HepG2 (cell line): ENCODE data around the gene ITGB7. TPM values are rescaled to one million over a fixed set of nuclear protein-coding genes. Genes with fewer than 3 reads are reported as not detected.

Experiments
- ARID2 ChIP-seq: sonication (generic); formaldehyde crosslinking; IDR thresholded peaks from 2 replicates; pipeline ENCODE4 v1.8.1; 2022; ENCODE audit warnings: mild to moderate bottlenecking, missing genetic modification reagents, borderline replicate concordance
- BRD4 ChIP-seq: sonication (generic); formaldehyde crosslinking; IDR thresholded peaks from 2 replicates; pipeline ENCODE4 v1.4.0; 2020; ENCODE audit warnings: missing genetic modification reagents
- CBX1 ChIP-seq: IDR thresholded peaks from one replicate; pipeline ENCODE4 v1.6.1; 2016; ENCODE audit warnings: antibody characterized with exemption, low read depth
- DRAP1 ChIP-seq: IDR thresholded peaks from 2 replicates; pipeline ENCODE4 v1.6.1; 2016; ENCODE audit warnings: missing genetic modification reagents, missing compliant biosample characterization
- MIER2 ChIP-seq: IDR thresholded peaks from 2 replicates; pipeline ENCODE4 v1.6.1; 2016; ENCODE audit warnings: missing biosample characterization, missing genetic modification reagents
- NCOA1 ChIP-seq: sonication (generic); formaldehyde crosslinking; IDR thresholded peaks from 2 replicates; pipeline ENCODE4 v1.9.0; 2021; ENCODE audit warnings: missing genetic modification reagents
- SNAPC2 ChIP-seq: sonication (generic); formaldehyde crosslinking; IDR thresholded peaks from 2 replicates; pipeline ENCODE4 v1.8.1; 2022; ENCODE audit warnings: mild to moderate bottlenecking, missing genetic modification reagents
- SP5 ChIP-seq: IDR thresholded peaks from 2 replicates; pipeline ENCODE4 v1.6.1; 2016; ENCODE audit warnings: low read depth, borderline replicate concordance
- TBX2 ChIP-seq: sonication (generic); formaldehyde crosslinking; IDR thresholded peaks from 2 replicates; pipeline ENCODE4 v1.5.0; 2020; ENCODE audit warnings: missing genetic modification reagents, mild to moderate bottlenecking, borderline replicate concordance
- TEAD2 ChIP-seq: sonication (generic); formaldehyde crosslinking; IDR thresholded peaks from 2 replicates; pipeline ENCODE4 v1.9.0; 2021; ENCODE audit warnings: missing genetic modification reagents
- TERF1 ChIP-seq: sonication (generic); formaldehyde crosslinking; IDR thresholded peaks from 2 replicates; pipeline ENCODE4 v1.8.0; 2022; ENCODE audit warnings: mild to moderate bottlenecking, missing genetic modification reagents, moderate library complexity
- THRA ChIP-seq: sonication (generic); formaldehyde crosslinking; IDR thresholded peaks from 2 replicates; pipeline ENCODE4 v1.4.0; 2020; ENCODE audit warnings: missing genetic modification reagents, borderline replicate concordance
- TOPORS ChIP-seq: sonication (generic); formaldehyde crosslinking; IDR thresholded peaks from 2 replicates; pipeline ENCODE4 v1.8.0; 2023; ENCODE audit warnings: mild to moderate bottlenecking, missing genetic modification reagents
- ZFP62 ChIP-seq: sonication (generic); formaldehyde crosslinking; IDR thresholded peaks from 2 replicates; pipeline ENCODE4 v1.4.0; 2020; ENCODE audit warnings: missing genetic modification reagents
- ZNF12 ChIP-seq: sonication (generic); formaldehyde crosslinking; IDR thresholded peaks from 2 replicates; pipeline ENCODE4 v1.5.0; 2020; ENCODE audit warnings: missing genetic modification reagents
- ZNF264 ChIP-seq: sonication (generic); formaldehyde crosslinking; IDR thresholded peaks from 2 replicates; pipeline ENCODE4 v1.4.0; 2020; ENCODE audit warnings: missing genetic modification reagents
- ZNF333 ChIP-seq: sonication (generic); formaldehyde crosslinking; IDR thresholded peaks from 2 replicates; pipeline ENCODE4 v1.4.0; 2020; ENCODE audit warnings: mild to moderate bottlenecking, missing genetic modification reagents, borderline replicate concordance
- ZNF580 ChIP-seq: IDR thresholded peaks from 2 replicates; pipeline ENCODE4 v1.6.1; 2016; ENCODE audit warnings: low read depth, borderline replicate concordance
- ZSCAN30 ChIP-seq: sonication (generic); formaldehyde crosslinking; IDR thresholded peaks from 2 replicates; pipeline ENCODE4 v1.5.0; 2020; ENCODE audit warnings: mild to moderate bottlenecking, missing genetic modification reagents
- polyA plus RNA-seq, 8 experiments: library from polyadenylated mRNA; depleted of rRNA in 3 of 8; stranded (reverse) in 7 of 8; unstranded in 1 of 8; fragments of >200 nt; fragmentation: Illumina TruSeq in 4 of 8; extraction: Trizol in 4 of 8; gene quantifications; 2 replicates each; pipeline versions ENCODE4 v1.2.1 to v1.2.3, GENCODE V29; 2011 to 2016; ENCODE audit warnings: low read depth in 4 of 8, missing spikeins in 1 of 8, mixed read lengths in 1 of 8; ENCODE audit not compliant: insufficient read depth in 1 of 8
- total RNA-seq, 5 experiments: library from RNA; depleted of rRNA; stranded (reverse); fragments of >200 nt; fragmentation: Illumina TruSeq; extraction: Trizol; gene quantifications; 2 replicates each; pipeline ENCODE4 v1.2.3, GENCODE V29; 2016; ENCODE audit warnings: low read depth in 1 of 5
- TF ChIP-seq, protein P1 (sequence below): sonication (generic); formaldehyde crosslinking; IDR thresholded peaks from one replicate; pipeline ENCODE4 v1.5.1; 2020; ENCODE audit warnings: mild to moderate bottlenecking, missing genetic modification reagents; ENCODE audit errors: not compliant biosample characterization

The ITGB7 gene
- total and polyA plus RNA-seq, 2 of the 13 experiments (the other 11 are each of a cell fraction or from before 2014, with no cell fraction given) = 0.16 to 0.18 TPM

- TF ChIP-seq, protein P1, sequence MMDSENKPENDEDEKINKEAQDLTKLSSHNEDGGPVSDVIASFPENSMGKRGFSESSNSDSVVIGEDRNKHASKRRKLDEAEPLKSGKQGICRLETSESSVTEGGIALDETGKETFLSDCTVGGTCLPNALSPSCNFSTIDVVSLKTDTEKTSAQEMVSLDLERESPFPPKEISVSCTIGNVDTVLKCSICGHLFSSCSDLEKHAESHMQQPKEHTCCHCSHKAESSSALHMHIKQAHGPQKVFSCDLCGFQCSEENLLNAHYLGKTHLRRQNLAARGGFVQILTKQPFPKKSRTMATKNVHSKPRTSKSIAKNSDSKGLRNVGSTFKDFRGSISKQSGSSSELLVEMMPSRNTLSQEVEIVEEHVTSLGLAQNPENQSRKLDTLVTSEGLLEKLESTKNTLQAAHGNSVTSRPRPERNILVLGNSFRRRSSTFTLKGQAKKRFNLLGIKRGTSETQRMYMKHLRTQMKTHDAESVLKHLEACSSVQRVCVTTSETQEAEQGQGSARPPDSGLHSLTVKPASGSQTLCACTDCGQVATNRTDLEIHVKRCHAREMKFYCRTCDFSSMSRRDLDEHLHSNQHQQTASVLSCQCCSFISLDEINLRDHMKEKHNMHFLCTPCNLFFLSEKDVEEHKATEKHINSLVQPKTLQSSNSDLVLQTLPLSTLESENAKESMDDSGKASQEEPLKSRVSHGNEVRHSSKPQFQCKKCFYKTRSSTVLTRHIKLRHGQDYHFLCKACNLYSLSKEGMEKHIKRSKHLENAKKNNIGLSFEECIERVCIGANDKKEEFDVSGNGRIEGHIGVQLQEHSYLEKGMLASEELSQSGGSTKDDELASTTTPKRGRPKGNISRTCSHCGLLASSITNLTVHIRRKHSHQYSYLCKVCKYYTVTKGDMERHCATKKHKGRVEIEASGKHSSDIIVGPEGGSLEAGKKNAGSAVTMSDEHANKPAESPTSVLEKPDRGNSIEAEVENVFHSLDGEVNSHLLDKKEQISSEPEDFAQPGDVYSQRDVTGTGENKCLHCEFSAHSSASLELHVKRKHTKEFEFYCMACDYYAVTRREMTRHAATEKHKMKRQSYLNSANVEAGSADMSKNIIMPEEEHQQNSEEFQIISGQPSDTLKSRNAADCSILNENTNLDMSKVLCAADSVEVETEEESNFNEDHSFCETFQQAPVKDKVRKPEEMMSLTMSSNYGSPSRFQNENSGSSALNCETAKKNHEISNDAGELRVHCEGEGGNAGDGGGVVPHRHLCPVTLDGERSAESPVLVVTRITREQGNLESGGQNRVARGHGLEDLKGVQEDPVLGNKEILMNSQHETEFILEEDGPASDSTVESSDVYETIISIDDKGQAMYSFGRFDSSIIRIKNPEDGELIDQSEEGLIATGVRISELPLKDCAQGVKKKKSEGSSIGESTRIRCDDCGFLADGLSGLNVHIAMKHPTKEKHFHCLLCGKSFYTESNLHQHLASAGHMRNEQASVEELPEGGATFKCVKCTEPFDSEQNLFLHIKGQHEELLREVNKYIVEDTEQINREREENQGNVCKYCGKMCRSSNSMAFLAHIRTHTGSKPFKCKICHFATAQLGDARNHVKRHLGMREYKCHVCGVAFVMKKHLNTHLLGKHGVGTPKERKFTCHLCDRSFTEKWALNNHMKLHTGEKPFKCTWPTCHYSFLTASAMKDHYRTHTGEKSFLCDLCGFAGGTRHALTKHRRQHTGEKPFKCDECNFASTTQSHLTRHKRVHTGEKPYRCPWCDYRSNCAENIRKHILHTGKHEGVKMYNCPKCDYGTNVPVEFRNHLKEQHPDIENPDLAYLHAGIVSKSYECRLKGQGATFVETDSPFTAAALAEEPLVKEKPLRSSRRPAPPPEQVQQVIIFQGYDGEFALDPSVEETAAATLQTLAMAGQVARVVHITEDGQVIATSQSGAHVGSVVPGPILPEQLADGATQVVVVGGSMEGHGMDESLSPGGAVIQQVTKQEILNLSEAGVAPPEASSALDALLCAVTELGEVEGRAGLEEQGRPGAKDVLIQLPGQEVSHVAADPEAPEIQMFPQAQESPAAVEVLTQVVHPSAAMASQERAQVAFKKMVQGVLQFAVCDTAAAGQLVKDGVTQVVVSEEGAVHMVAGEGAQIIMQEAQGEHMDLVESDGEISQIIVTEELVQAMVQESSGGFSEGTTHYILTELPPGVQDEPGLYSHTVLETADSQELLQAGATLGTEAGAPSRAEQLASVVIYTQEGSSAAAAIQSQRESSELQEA (CRISPR knock-in tag) = no peak
- TF ChIP-seq SNAPC2 (CRISPR knock-in tag) (no peak), ARID2 (CRISPR knock-in tag) (no peak), NCOA1 (CRISPR knock-in tag) (no peak), TBX2 (CRISPR knock-in tag) (no peak; the same call in 1 of the 2 replicates), TOPORS (no peak), ZNF264 (CRISPR knock-in tag) (no peak), ZSCAN30 (CRISPR knock-in tag) (no peak), ZNF12 (CRISPR knock-in tag) (0 out of 2 replicates have a peak, but pooled peaks have one; percentile 4), ZNF580 (CRISPR knock-in tag) (no peak), THRA (peak; percentile 31; the same call in 1 of the 2 replicates), ZFP62 (CRISPR knock-in tag) (no peak), DRAP1 (0 out of 2 replicates have a peak, but pooled peaks have one; percentile 27), CBX1 (no peak), ZNF333 (CRISPR knock-in tag) (no peak; the same call in 1 of the 2 replicates), TEAD2 (no peak), SP5 (CRISPR knock-in tag) (peak; percentile 87), MIER2 (CRISPR knock-in tag) (no peak), TERF1 (CRISPR knock-in tag) (no peak), BRD4 (CRISPR knock-in tag) (no peak)
Observed at GRCh38 chr12:53220694-53221202, 13.7 kb upstream of the ITGB7 start (continued).
